HG03571 (cell line): ENCODE measurements around the gene GNAT2.
A peak's percentile ranks its signal among the peaks of the same experiment; 100 is the strongest.
"Not testable (repeated sequence)": the region's sequence is repeated elsewhere in the genome, so short reads cannot be mapped to it uniquely, and the experiment has no call there.

Experiments used
- ATAC-seq: cut with Tn5 transposase; IDR thresholded peaks from one replicate; pipeline ENCODE4 v1.9.1; 2021; ENCODE audit not compliant: unreplicated experiment

GNAT2 gene

DNA sequence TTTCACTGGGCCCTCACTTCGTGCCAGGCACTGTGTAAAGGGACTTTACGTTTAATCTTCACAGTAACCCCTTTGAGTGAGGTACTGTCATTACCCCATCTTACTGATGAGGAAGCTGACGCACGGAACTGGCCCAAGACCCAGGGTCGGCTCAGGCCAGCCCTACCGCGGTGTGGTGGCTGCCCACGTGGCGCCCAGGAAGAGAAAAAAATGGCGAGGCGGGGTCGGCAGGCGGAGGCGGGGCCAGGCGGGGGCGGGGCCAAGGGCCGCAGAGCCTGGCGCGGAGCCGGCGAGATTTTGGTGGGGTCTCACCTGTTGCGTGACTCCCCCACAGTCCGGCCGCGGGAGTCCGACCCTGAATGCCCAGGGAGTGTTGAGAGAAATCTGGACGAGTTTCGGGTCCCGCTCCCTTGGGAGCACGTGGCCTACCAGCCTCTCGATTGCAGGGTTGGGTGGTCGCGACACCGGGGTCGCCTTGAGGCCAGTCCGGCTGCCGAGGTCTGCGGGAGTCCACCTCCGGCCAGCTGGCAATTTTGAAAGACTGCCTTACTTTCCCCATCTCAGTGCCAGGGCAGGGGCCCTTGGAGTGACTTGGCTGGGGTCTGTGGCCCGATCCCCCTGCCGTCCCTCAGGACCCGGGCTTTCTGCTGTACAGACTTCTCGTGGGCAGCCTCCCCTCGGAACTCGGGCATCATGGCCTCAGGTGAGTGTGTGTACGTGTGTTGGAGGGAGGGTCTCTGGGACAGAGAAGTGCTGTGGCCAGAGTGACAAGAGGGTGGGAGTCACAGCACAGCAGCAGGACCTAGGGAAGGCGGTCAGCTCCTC lies at the start of gene GNAT2, which contains the start of gene AMPD2:
Gene GNAT2, minus strand, starts transcription at position 41 of the 825 bp plus-strand sequence. CDS start 6,746 bp downstream, outside the sequence.
Gene AMPD2, plus strand, starts transcription at position 262 of the 825 bp plus-strand sequence. CDS start 1,339 bp downstream, outside the sequence.
- peak; percentile 43 for ATAC-seq

DNA sequence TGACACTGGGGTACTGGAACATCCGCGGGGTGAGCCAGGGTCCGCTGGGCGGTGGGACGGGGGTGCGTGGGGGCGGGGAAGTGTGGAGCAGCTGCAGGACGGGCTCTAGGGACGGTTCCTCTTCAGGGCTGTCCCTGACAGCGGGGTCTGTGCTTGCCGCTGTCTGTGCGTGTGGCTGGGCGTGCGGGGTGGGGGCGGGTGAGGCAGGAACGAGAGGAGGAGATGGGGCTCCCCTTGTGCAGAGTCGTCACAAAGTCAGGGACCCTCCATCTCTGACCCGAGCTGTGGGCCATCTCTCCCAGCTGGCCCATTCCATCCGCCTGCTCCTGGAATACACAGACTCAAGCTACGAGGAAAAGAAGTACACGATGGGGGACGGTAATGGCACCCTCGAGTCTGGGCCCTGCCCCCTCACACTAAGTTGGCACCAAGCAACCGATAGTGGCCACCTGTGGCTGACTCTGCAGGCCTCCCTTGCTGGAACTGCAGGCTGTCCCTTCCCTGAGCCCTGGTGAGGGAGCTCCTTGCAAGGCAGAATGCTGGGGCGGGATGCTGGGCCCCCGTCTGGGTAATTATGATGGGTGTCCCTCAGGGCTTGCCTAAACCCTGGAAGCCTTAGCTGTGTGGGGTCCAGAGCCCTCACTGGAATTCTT lies 48.8 kb upstream of the GNAT2 start:
- no peak for ATAC-seq

DNA sequence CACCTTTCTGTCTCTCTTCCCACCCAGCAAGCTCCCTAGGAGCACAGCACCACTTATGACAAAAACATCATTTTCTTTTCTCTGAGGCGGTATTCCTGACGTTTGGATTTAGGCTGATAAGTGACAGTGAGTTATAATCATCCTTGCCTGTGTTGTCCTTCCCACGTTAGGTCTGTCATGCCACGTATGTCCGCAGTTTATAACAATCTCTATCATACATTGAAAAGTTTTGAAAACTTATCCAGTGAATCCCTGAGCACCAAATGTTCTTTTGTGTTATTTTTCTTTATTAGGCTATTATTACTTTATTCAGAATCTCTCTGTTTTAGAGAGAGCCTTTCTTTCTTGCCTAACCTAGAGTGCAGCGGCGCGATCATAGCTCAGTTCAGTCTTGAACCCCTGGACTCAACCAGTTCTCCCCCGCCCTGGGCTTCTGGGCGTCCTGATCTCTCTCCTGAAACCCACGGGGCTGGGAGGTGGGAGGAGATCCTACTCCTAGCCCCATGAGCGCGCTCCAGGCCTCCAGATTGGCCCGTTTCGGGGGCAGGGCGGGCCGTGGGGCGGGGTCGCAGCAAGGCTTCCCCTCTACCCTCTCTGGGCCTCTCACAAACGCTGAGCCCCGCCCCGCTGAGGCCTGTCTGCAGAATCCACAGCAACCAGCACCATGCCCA lies 48.2 kb upstream of the GNAT2 start, which contains the start of gene GSTM2:
Gene GSTM2, plus strand, starts transcription at position 606 of the 671 bp plus-strand sequence. Its CDS starts 59 bp downstream, at position 665.
- peak; percentile 75 for ATAC-seq

DNA sequence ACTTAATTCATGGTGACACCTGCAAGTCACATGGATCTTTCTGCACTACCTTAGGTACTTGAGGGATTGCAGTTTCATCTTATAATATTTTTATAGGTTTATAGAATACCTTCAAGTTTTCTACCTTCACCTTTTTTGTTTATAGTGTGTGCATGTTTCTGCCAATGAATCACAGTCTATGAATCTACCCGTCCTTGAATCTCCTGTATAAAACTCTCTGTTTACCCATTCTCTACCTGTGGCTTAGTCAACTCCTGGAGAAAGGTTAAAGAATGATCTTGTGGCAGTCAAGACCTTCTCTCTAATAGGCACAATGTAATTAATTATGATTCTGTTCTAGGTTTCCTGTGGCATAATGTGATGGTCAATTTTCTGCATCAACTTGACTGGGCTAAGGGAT lies 45.3 kb upstream of the GNAT2 start:
- no peak for ATAC-seq

DNA sequence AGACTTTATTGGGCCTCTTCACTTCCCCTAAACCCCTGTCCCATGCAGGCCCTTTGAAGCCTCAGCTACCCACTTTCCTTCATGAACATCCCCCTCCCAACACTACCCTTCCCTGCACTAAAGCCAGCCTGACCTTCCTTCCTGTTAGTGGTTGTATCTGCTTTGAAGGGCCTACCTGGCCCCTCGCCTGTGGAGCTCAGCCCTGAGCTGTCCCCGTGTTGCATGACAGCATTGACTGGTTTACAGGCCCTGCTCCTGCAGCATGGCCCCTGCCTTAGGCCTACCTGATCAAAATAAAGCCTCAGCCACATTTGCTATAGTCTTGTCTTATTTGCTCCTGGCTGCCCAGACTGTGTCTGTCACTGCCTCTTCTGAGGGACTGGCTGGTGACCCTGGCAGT lies 42.0 kb upstream of the GNAT2 start:
- ATAC-seq = no peak

DNA sequence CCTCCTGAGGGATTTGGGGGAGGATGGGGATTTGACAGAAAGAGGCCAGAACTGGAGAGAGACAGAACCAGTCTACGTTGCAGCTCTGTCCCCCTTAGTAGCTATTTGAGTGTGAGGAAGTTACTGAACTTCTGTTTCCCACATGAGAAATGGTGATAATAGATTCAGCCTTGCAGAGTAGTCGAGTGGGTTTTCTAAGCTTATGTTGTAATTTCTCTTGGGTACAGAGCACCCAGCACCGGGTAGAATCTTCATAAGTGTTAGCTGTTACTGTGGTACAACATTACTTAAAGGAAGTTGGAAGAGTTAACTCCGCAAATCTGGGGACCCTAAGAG lies 41.2 kb upstream of the GNAT2 start:
- ATAC-seq = not testable (repeated sequence)

DNA sequence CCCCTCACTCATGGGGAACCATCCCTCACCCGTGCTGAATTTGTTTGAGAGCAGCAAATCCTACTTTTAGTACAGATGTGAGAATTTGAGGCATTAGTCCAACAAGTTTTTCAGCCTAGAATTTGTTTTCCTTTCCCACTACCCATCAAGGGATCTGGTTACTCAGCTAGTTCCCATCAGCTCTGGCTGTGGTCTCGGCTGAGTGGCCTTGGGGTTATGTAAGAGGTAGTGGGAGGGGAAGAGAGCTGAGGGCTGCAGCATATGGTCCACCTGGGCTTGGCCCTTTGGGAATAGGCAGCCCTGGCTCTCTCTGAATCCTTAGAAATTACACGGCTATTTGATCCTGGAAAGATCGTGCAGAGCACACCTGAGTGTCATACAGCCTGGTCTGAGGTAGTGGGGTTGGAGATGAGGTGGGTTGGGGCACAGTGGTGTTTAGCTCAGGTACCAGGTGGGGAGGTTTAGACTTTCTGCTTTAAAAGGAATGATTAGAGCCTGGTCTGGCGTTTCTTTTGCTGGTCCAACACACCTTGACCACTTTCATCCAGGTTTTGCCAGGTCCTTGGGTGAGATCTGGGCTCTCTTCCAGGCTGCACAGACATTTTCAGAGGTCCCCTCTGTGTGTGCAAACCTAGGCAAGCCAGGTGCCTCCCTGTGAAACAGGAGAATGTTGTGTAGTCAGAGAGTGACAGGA lies 40.7 kb upstream of the GNAT2 start:
- ATAC-seq = no peak

DNA sequence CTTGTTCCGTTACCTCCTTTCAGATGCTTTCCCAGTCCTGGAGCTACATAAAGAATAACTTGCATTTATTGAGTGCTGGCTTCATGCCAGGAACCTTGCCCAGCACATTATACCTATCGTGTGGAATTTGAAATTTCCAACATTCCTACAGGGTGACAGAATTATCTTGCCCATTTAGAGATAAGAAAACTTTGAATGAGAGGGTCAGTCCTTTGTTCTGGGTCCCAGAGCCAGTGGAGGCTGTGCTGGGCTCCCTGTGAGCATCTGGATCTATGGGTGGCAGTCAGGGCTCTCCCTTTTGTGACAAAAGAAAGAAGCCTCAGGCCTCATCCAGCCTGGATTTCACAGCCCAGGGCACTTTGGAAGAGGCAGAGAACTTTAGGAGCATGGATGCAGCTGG lies 39.7 kb upstream of the GNAT2 start:
- no peak for ATAC-seq

DNA sequence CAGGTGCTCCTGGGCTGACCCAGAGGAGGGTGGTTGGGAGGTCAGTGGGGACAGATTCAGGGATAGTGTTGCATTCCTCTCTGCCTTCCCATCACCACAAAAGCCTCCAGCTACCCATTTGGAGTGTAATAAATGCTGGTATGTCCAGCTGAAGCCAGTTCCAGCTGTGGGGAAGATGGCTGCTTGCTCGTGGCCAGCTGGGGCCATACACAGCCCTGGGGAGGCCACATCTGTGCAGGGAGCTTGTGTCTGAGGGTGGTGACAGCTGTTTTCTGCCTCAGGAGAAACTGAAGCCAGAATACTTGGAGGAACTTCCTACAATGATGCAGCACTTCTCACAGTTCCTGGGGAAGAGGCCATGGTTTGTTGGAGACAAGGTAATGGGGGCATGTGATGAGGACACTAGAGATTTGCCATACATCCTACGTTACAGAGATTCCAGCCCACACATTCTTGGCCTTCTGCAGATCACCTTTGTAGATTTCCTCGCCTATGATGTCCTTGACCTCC lies 39.2 kb upstream of the GNAT2 start:
- no peak for ATAC-seq

DNA sequence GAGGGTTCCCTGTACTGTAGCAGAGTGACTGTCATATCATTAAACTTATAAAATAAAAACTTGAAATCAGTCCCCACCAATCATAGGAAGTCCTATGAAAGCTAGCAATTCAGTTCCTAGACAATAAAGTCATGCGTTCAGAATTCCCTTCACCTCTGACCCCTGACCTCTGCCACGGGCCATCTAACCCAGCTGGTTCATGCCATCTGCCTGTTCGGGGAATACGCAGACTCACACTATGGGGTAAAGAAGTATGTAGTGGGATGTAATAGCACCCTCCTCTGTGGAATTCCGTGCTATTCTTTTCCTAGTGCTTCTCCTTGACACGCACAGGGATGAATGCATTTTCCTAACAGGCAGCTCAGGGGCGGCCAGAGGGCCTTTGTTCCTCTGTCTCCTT lies 38.6 kb upstream of the GNAT2 start:
- no peak for ATAC-seq

DNA sequence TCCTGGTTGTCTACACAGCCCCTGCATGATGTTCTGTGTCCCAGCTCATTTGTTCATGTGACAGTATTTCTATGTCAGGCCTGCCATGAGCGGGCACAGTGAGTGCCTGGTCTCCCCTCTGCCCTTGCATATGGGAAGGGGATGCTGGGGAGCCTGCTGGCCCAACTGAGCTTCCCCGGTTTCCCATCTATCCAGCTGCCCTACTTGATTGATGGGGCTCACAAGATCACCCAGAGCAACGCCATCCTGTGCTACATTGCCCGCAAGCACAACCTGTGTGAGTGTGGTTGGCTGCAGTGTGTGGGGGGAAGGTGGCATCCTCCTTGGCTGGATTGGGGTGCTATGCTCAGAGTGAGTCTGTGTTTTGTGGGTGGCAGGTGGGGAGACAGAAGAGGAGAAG lies 38.0 kb upstream of the GNAT2 start:
- no peak for ATAC-seq

DNA sequence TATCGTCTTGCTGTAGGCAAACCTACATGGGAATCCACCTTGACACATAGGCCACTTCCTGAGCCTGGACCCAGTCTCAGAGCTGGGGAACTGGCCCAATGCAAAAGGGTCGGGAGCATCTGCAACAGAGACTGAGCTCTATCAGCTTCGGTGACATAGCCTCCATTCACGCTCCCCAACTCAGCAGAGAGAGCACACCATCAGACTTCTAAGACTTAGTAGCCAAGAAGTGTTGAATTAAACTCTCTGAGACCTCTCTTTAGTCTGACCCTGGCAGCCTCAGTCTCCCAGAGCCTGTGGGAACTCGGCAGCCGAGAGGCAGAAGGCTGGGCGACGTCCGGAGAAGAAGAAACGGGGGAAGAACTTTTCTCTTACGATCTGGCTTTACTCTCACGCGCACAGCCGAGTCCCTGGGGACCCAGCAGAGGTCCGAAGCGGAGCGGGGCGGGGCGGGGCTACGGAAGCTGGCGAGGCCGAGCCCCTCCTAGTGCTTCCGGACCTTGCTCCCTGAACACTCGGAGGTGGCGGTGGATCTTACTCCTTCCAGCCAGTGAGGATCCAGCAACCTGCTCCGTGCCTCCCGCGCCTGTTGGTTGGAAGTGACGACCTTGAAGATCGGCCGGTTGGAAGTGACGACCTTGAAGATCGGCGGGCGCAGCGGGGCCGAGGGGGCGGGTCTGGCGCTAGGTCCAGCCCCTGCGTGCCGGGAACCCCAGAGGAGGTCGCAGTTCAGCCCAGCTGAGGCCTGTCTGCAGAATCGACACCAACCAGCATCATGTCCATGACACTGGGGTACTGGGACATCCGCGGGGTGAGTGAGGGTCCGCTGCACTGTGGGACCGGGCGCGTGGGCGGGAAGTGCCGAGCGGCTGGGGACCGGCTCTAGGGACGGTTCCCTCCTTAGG lies 36.5 kb upstream of the GNAT2 start, which contains the start of gene GSTM4:
Gene GSTM4, plus strand, starts transcription at position 485 of the 905 bp plus-strand sequence. Its CDS starts 291 bp downstream, at position 776.
- ATAC-seq = peak; percentile 91

DNA sequence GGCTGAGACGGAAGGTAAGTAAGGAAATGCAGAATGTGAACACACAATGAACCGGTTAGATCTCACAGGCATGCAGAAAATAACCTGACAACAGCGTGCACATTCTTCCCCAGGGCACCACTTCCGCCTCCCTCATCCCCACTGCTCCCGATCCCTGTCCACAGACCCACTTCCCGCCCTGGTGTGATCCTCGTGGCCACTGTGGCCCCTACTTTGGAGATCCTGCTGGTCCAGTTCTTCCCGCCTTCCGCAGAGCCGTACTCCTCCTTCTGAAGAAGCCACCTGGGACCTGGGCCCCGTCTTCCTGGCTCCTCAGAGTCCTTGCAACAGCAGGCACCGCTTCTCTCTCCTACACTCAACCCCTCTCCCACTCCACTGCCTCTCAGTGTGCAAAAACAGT lies 35.1 kb upstream of the GNAT2 start:
- no peak for ATAC-seq

DNA sequence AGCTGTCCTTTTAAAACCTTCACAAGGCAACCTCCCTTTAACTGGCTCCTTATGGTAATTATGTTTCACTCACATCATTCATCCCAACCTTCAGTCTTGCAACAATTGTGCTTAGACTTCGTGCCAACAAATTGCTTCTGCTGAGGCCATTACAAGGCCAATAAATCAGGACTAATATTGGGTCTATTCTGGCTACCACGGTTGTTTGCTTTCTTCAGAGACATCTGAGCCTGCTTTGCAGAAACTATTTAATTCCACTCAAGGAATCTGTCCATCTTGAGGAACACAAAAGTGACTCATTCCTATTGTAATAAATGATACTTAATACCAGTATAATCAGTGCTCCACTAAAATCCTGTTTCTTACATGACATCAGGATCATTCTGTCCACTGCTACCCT lies 33.9 kb upstream of the GNAT2 start:
- no peak for ATAC-seq

DNA sequence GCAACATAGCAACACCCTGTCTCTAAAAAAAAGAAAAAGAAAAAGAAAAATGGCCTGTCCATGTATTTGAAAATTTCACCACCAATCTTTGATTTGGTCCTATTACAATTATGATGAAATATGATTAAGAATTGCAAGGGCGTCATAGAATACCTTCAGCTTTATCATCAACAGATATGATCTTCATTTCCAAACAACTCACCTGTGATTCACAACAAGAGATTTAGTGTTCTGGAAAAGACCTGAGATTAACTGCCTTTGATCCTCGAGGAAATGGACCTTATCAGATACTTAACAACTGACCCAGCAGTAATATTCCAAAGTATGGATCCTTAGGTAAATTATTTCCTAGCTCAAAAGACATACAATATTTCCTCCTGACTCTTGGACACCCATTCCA lies 33.0 kb upstream of the GNAT2 start:
- ATAC-seq = no peak

DNA sequence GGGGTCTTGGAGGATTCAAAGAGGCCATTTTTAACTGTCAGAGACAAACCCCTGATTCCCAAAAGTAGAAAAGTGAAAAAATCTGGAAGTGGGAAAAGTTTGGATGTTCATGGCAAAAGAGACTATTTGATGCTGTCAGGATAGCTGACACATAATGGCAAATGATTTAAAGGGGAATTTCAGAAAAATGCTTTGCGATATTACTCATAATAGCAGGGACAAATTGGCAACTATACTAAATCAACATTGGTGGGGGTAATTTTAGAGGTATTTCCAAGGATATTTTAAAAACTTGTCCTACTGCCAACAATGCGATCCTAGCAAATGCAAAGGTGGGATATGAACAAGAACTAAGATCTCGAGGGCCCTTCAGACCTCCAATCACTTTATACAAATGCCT lies 31.2 kb upstream of the GNAT2 start:
- no peak for ATAC-seq

DNA sequence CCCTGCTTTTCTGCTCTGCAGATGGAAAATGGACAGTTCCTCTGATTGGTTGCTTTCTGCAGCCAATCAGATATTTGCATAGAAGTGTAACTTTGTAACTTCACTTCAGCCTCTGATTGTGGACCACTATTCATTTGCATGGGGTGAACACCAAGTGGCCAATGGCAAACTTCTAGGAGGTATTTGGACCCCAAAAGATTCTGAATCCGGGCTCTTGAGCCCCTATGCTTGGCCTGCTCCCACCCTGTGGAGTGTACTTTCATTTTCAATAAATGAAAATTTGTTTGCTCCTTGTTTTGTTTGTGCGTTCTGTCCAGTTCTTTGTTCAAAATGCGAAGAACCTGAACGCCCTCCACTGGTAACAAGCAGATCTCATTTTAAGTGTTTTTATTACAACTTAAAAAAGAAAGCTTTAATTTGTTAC lies 30.1 kb upstream of the GNAT2 start:
- ATAC-seq = no peak

DNA sequence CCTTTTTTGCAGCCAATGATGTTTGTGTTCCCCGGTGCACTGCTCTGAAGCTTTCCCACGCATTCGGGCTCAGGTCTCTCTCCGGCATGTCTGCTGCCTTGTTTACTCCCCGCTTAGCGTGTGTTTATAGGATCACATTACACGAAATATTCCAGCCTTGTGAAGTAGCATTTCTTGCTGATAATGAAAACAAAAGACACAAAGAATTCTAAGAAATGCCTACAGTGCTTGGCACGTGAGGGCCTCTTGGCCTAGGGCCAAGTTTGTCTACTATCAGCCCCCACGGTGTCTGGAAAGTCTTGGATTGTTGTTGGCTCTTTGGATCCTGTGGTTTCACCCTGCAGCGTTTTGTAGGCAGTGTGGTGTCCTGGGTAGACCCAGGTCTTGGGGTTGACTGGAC lies 25.3 kb upstream of the GNAT2 start:
- no peak for ATAC-seq

DNA sequence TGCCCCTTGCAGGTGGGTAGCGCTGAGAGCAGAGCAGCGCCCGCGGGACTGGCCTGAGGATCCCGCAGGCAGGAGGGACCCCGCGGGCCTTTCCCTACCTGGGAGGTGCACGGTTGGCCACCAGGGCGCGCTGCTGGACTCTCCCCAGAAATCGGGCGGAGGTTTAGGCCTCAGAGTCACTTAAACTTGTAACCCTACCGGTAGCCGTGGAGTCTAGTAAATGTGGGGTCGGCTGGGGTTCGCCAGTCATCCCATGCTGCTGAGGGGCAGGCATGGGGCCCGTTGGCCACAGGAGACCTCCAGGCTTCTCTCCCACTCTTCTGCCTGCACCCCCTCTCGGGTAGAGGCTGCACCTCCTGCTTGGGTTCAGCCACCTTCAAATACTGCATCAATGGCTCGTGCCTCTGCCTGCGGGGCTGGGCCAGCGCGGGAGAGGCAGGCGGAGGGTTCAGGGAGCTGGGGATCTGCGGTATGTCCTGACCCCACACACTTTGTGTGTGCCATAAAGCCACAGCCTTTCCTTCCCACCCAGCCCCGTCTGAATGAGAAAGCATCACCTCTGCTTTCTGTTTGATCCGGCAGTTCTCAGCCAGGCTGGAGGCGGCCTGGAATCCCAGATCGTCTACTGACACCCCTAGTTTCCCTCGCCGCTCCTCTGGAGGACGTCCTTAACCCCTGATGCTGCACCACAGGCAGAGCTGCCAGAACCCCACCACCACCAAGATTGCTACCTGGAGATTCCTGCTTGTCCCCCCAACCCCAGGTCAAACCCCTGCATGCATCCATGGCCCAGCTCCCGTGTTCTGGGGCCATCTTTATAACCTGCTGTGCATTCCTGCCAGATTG lies 24.2 kb upstream of the GNAT2 start:
- ATAC-seq = peak; percentile 75
